ENCODE measurements around the gene CTSA.
"Not testable (repeated sequence)": the region's sequence is repeated elsewhere in the genome, so short reads cannot be mapped to it uniquely, and the experiment has no call there.

Gene CTSA

DNA sequence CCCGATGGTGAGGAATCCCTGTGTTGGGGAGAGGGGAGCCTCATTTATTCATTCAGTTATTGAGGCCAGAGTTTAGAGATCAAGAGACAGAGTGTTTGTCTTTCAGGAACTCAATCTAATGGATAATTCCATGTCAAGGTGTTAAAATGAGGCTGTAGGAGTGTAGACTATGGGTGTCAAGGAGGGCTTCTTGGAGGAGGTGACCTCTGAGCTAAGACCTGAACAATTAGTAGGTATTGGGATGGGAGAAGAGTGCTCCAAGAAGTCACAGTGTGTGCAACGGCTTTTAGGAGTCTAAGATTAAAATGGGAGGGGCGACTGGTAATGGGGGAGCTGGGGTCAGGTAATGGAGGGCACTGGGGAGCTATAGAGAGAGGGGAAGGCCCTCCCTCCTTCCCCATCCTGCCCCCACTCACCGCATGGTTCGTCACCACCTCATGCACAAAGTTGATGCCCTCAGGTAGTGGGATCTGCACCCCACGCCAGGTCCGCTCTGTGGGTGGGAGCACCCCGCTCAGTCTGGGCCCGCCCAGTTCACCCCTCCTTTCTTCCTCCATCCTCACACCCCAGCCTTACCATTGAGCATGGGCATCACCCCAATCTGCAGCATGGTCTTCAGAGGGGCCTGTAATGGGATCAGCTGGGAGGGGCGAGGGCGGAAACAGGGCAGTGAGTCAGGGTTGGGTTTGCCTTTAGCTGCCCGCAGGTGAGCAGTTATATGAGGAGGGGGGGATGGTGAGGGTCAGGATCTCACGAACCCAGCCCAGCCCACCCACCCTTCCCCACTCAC lies 8.1 kb downstream of the CTSA start:
- TF ChIP-seq POLR2AphosphoS5 (IDR thresholded peaks at IDR 0.05; ENCODE audit: low read depth, low read length) = no peak
- TF ChIP-seq TAF1 (IDR thresholded peaks at IDR 0.05; ENCODE audit: borderline replicate concordance, low read depth, low read length) = no peak
- no peak for TF ChIP-seq POLR2A (IDR thresholded peaks at IDR 0.05; ENCODE audit: low read depth, low read length)
- no peak for DNase-seq (ENCODE audit: insufficient read length)
- FAIRE-seq = no peak

DNA sequence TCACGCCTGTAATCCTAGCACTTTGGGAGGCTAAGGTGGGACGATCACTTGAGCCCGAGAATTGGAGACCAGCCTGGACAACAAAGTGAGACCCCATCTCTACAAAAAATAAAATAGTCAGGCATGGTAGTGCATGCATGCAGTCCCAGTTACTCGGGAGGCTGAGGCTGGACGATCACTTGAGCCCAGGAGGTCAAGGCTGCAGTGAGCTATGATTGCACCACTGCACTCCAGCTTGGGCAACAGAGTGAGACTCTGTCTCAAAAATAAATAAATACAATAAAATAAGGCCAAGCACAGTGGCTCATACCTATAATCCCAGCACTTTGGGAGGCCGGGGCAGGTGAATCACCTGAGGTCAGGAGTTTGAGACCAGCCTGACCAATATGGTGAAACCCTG lies 10.2 kb downstream of the CTSA start:
- not testable (repeated sequence) for FAIRE-seq; DNase-seq (ENCODE audit: insufficient read length)

DNA sequence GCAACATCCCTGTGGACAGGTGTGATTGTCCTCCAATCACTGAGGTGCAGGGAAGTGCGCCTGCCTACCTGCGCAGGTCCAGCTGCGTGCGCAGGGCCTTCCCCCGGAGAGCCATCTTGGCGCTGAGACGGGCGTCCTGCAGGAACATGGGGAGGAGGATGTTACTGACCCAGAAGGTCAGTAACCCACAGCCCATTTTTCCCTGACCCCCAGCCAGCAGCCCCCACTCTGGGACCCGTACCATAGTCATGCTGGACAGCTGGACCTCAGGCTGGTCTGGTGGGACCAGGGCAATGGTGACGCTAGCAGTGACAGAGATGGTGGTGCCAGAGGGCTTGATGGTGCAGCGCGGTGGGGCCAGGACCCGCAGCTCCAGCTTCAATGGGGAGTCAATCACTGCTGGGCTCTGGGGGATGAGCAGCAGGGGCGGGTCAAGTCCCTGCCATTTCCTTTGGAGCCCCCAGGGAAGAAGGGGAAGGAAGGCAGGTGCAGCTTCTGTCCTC lies 11.1 kb downstream of the CTSA start:
- TF ChIP-seq TAF1 (IDR thresholded peaks at IDR 0.05; ENCODE audit: borderline replicate concordance, low read depth, low read length) (no peak), POLR2A (IDR thresholded peaks at IDR 0.05; ENCODE audit: low read depth, low read length) (no peak), POLR2AphosphoS5 (IDR thresholded peaks at IDR 0.05; ENCODE audit: low read depth, low read length) (no peak)

DNA sequence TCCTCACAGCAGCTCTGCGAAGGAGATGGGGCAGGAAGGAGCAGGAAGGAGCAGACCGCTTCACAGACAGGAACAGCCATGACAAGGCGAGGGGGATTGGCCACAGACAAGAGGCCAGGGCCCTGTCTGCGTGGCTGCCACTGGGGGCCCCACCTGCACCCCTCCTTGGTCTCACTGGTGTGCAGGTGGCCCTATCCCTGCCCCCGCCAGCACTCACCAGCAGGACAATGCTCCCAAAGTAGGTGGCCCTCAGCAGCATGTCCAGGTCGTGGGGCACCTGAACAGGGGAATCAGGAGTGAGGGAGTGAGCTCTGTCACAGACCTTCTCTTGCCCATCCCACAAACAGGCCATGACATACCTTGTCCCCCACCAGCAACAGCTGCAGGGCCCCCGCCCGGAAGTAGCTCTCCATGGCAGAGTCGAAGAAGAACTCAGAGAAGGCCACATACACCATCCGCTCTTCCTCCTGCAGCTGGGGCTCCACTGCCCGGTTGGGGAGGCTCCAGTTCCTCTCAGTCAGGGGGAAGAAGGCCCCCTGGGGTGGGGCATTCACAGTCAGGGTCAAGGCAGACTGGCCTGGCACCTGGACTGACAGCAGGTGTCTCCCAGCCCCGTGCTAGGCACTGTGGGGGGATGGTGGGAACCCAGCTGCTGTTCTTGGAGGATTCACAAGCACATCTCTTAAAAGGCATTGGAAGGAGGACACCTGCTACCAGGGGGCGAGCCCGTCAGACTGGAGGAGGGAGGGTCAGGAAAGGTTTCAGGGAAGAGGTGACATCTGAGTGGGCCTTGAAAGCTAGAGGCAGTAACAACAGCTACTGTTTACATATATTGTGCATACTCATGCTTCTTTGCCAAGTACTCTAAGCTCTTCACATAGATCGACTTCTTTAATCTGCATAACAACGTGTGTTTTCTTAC lies 13.7 kb downstream of the CTSA start:
- FAIRE-seq = no peak
- no peak for DNase-seq (ENCODE audit: insufficient read length)
- TF ChIP-seq POLR2AphosphoS5 (IDR thresholded peaks at IDR 0.05; ENCODE audit: low read depth, low read length) = no peak
- TF ChIP-seq TAF1 (IDR thresholded peaks at IDR 0.05; ENCODE audit: borderline replicate concordance, low read depth, low read length) = no peak
- no peak for TF ChIP-seq POLR2A (IDR thresholded peaks at IDR 0.05; ENCODE audit: low read depth, low read length)

More for the DNA sequence above, 11.1 kb downstream of the CTSA start:
- DNase-seq (ENCODE audit: insufficient read length) = no peak
- FAIRE-seq = no peak

DNA sequence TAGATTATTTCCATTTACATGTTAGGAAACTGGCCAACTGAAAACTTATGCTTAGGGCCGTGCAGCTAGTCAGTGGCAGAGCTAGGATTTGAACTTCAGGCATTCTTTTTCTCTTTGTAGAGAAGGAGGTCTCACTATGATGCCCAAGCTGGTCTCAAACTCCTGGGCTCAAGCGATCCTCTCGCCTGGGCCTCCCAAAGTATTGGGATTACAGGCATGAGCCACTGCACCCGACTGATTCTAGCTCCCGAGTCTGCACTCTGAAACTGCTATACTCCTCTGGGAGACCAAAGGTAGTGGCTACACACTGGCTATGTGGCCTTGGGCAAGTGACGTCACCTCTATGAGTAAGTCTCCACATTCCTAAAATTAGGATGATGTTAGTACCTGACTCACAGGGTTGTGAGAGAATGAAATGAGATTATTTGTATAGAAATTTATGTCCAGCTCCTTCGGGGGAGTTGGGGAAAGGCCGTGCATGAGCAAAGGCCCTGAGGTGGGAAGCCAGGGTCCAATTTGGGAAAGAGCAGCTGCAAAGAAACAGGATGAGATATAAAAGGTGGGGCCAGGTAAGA lies 14.5 kb downstream of the CTSA start:
- no peak for DNase-seq (ENCODE audit: insufficient read length)
- TF ChIP-seq POLR2A (IDR thresholded peaks at IDR 0.05; ENCODE audit: low read depth, low read length) = no peak
- TF ChIP-seq POLR2AphosphoS5 (IDR thresholded peaks at IDR 0.05; ENCODE audit: low read depth, low read length) = no peak
- no peak for TF ChIP-seq TAF1 (IDR thresholded peaks at IDR 0.05; ENCODE audit: borderline replicate concordance, low read depth, low read length)

DNA sequence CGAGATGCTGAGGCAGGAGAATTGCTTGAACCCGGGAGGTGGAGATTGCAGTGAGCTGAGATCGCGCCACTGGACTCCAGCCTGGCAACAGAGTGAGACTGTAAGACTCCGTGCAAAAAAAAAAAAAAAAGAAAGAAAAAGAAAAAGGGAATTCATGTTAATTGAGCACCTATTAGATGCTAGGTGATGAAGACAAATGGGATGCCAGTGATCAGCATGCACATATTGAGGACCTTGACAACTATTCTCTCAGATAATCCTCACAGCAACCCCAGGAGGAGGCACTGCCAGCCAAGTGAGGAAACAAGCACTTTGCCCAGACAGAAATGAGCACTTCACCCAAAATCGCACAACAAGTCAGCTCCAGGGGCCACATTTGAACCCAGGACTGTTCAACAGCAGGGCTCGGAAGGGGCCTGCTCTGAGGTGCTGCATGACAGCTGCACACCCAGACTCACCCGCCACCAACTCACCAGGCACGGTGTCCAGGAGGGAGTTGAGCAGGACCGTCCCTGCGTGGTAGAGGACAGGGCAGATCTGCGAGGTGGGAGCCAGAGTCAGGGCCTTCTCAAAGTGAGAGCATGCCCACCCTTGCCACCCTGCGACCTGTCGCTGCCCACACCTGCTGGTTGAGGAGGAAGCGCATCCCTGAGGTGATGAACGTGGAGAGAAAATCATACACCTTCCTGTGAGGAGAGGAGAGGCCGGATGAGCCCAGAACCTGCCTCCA lies 16.2 kb downstream of the CTSA start:
- FAIRE-seq = no peak
- no peak for TF ChIP-seq TAF1 (IDR thresholded peaks at IDR 0.05; ENCODE audit: borderline replicate concordance, low read depth, low read length)
- no peak for TF ChIP-seq POLR2A (IDR thresholded peaks at IDR 0.05; ENCODE audit: low read depth, low read length)
- TF ChIP-seq POLR2AphosphoS5 (IDR thresholded peaks at IDR 0.05; ENCODE audit: low read depth, low read length) = no peak
- DNase-seq (ENCODE audit: insufficient read length) = no peak

More for the DNA sequence above, 14.5 kb downstream of the CTSA start:
- FAIRE-seq = no peak

DNA sequence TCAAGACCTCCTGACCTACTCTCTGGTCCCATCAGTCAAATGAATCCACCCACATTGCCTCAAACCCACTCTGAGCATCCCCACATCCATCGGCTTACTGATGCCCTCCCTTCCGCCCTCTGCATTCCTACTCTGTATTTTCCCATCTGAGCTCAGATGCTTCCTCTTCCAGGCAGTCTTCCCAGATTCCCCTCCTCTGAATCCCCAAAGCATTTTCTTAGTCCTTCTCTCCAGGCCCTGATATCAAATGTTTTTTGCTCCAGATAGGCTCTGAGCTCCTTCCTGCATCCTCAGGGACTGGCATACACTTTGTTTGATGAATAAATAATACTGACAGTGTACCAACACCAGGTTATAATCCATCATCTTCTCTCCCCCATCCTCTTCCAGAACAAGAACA lies 16.9 kb downstream of the CTSA start:
- DNase-seq (ENCODE audit: insufficient read length) (no peak), FAIRE-seq (no peak)
- TF ChIP-seq POLR2A (IDR thresholded peaks at IDR 0.05; ENCODE audit: low read depth, low read length) = no peak
- TF ChIP-seq POLR2AphosphoS5 (IDR thresholded peaks at IDR 0.05; ENCODE audit: low read depth, low read length) = no peak
- no peak for TF ChIP-seq TAF1 (IDR thresholded peaks at IDR 0.05; ENCODE audit: borderline replicate concordance, low read depth, low read length)

DNA sequence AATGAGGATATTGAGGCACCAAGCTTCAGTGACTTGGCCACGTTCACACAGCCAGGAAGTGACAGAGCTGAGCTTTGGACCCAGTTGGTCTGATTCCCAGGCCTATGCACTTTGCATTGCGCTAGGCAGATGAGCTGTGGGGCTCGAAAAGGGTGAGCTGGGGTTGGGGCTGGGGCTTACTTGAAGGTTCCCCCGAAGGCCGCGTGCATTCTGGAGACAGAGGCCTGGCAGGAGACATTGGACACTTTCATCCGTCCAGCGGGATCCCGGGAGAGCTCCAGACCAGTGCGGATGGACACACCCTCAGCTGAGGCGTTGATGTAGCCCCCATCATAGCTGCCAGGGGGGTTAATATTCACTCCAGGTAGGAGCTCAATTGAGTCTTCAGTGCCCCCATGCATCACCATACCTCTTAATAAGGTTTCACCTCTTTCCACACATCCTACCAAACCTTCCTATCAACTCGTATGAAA lies 18.2 kb downstream of the CTSA start:
- no peak for TF ChIP-seq POLR2AphosphoS5 (IDR thresholded peaks at IDR 0.05; ENCODE audit: low read depth, low read length)
- no peak for TF ChIP-seq POLR2A (IDR thresholded peaks at IDR 0.05; ENCODE audit: low read depth, low read length)
- TF ChIP-seq TAF1 (IDR thresholded peaks at IDR 0.05; ENCODE audit: borderline replicate concordance, low read depth, low read length) = no peak

DNA sequence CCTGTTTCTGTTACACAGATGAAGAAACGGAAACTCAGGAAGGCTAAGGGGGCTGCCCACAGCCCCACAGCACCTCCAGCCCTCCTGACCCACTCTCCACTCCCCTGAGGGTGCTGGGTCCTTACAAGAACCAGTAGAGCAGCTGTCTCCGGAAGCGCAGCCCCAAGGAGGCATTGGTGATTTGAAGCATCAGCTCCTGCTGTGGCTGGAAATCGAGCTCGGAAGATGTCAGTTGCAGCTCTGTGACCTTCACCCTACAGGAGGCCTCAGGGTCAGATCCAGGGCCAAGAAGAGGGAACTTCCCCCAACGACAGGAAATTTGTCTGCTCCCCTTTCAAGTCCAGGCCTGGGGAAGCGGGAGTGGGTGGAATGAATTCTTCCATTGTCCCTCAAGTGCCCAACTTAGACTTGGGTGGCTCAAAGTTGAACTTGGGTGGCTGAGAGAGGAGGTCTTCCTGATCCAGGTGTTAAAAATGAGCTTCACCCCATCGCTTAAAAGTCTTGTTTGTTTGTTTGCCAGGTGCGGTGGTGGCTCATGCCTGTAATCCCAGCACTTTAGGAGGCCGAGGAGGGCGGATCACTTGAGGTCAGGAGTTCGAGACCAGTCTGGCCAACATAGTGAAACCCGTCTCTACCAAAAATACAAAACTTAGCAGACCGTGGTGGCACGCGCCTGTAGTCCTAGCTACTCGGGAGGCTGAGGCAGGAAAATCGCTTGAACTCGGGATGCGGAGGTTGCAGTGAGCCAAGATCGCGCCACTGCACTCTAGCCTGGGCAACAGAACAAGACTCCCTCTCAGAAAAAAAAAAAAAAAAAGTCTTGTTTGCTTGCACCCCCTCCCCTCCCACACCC lies 18.9 kb downstream of the CTSA start:
- TF ChIP-seq TAF1 (IDR thresholded peaks at IDR 0.05; ENCODE audit: borderline replicate concordance, low read depth, low read length) (no peak), POLR2AphosphoS5 (IDR thresholded peaks at IDR 0.05; ENCODE audit: low read depth, low read length) (no peak), POLR2A (IDR thresholded peaks at IDR 0.05; ENCODE audit: low read depth, low read length) (no peak)
- no peak for DNase-seq (ENCODE audit: insufficient read length)
- no peak for FAIRE-seq

More for the DNA sequence above, 18.2 kb downstream of the CTSA start:
- DNase-seq (ENCODE audit: insufficient read length) (no peak), FAIRE-seq (no peak)

Data from GM12892 (cell line).